Measurements from ENCODE around the gene KDM2B.

DNA sequence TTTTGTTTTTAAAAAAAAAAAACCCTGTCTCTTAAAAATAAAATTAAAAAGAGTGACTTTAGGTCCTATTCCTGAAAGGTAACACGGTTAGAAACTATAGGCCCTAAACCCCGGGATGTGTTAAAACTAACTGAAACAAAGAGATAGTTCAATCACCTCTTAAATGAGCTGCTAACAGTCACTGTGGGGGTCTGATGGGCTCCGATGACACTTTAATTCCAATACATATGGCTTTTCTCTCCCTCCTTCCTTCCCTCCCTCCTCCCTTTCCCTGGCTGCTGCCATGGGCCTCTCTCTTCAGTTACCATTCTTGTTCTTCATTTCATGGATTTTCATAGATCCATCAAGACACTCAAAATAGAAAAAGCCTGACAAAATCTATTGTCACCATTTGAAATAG lies 104.3 kb downstream of the KDM2B start:
- TF ChIP-seq EZH2 (IDR thresholded peaks at IDR 0.05; ENCODE audit: low read depth, low read length, severe bottlenecking) (no peak), NRF1 (IDR thresholded peaks at IDR 0.05; ENCODE audit: low read depth, low read length) (no peak), RAD21 (IDR thresholded peaks at IDR 0.05 in 1 of 2, conservative IDR thresholded peaks at IDR 0.05 in 1 of 2; ENCODE audit: low read depth in 2 of 2, low read length in 2 of 2) (no peak), TBP (IDR thresholded peaks at IDR 0.05; ENCODE audit: low read depth, low read length) (no peak), RXRA (IDR thresholded peaks at IDR 0.05; ENCODE audit: insufficient read depth, low read depth, low read length) (no peak), SUZ12 (IDR thresholded peaks at IDR 0.05; ENCODE audit: low read length) (no peak), POLR2A (IDR thresholded peaks at IDR 0.05; ENCODE audit: control extremely low read depth in 1 of 2, low read depth in 2 of 2, low read length in 2 of 2) (no peak), SRF (IDR thresholded peaks at IDR 0.05; ENCODE audit: low read depth, low read length) (no peak), EGR1 (IDR thresholded peaks at IDR 0.05; ENCODE audit: borderline replicate concordance, low read depth, low read length) (no peak), TEAD4 (IDR thresholded peaks at IDR 0.05; ENCODE audit: low read depth, low read length) (no peak)
- TF ChIP-seq, protein P1, sequence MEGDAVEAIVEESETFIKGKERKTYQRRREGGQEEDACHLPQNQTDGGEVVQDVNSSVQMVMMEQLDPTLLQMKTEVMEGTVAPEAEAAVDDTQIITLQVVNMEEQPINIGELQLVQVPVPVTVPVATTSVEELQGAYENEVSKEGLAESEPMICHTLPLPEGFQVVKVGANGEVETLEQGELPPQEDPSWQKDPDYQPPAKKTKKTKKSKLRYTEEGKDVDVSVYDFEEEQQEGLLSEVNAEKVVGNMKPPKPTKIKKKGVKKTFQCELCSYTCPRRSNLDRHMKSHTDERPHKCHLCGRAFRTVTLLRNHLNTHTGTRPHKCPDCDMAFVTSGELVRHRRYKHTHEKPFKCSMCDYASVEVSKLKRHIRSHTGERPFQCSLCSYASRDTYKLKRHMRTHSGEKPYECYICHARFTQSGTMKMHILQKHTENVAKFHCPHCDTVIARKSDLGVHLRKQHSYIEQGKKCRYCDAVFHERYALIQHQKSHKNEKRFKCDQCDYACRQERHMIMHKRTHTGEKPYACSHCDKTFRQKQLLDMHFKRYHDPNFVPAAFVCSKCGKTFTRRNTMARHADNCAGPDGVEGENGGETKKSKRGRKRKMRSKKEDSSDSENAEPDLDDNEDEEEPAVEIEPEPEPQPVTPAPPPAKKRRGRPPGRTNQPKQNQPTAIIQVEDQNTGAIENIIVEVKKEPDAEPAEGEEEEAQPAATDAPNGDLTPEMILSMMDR (IDR thresholded peaks at IDR 0.05; ENCODE audit: control extremely low read depth in 1 of 3, insufficient read depth in 1 of 3, low read depth in 1 of 3, low read length in 3 of 3): no peak
